Neutrophil (primary cell): ENCODE measurements around the gene SLC25A21.

Experiments used
- H3K27ac ChIP-seq: fragments of 200-600 bp; sonication (generic); 2 replicates; pipeline ENCODE4 v1.5.1; 2016; ENCODE audit warnings: mild to moderate bottlenecking, moderate library complexity
- H3K27me3 ChIP-seq: fragments of 200-600 bp; sonication (generic); 2 replicates; pipeline ENCODE4 v1.6.0; 2016; ENCODE audit warnings: mild to moderate bottlenecking
- H3K36me3 ChIP-seq: fragments of 200-600 bp; sonication (generic); 2 replicates; pipeline ENCODE4 v1.5.1; 2017
- H3K4me1 ChIP-seq, 2 experiments: fragments of 200-600 bp in 1 of 2; sonication (generic) in 1 of 2; 1 replicate in 1 of 2; 2 replicates in 1 of 2; pipeline versions ENCODE4 v1.5.1 to v1.6.1; 2013 to 2016; ENCODE audit warnings: low read depth in 1 of 2, low read length in 1 of 2, mild to moderate bottlenecking in 1 of 2, moderate library complexity in 1 of 2; ENCODE audit not compliant: control insufficient read depth in 1 of 2, insufficient read depth in 1 of 2
- H3K4me3 ChIP-seq, 2 experiments: fragments of 200-600 bp in 1 of 2; sonication (generic) in 1 of 2; 1 replicate in 1 of 2; 2 replicates in 1 of 2; pipeline ENCODE4 v1.5.1; 2013 to 2016; ENCODE audit warnings: low read depth in 1 of 2, low read length in 1 of 2, mild to moderate bottlenecking in 1 of 2, moderate library complexity in 1 of 2
- H3K9me3 ChIP-seq: fragments of 200-600 bp; sonication (generic); 2 replicates; pipeline ENCODE4 v1.5.1; 2016
- TF ChIP-seq, protein P1 (sequence below): fragments of 200-600 bp; sonication (generic); IDR thresholded peaks from 2 replicates; pipeline ENCODE4 v1.5.1; 2016; ENCODE audit warnings: antibody characterized with exemption

The SLC25A21 gene

DNA sequence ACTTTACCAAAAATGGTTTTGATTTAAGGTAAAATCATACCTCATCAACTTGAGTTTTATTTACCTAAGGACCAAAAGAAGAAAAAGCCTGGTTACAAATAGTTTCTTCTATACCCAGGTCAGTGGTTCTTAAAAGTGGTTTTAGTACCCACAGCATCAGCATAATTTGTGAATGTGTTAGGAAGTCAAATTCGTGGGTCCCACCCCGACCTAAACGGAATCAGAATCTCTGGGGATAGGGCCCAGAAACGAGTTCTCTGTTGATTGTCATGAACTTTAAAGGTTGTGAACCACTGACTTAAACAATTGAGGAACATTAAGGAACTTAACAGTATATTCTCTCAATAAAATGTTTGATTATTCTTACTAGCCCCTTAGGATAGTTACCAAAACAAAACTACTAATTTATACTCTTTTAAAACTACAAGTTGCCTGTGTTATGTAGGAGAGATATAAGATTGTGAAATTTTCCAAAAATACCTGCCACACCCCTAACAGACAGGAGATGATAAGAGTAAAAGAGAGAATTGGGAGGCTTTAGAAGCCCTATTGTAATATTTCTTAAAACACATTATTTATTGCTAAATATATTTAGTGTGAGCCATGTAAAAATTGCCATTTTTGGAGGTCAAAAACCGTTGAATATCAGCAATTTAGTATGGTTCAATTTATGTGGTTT, 669 bp upstream of the SLC25A21 start:
- no peak overlapping the region for H3K4me3 ChIP-seq
- H3K4me1 ChIP-seq, result no peaks in the 10 kb centered on the region
- H3K36me3 ChIP-seq, result no peaks in the 10 kb centered on the region
- no peaks in the 10 kb centered on the region for H3K9me3 ChIP-seq
- H3K27ac ChIP-seq, result no peak overlapping the region
- peaks cover 50% of the 10 kb centered on the region for H3K27me3 ChIP-seq
- TF ChIP-seq, protein P1, sequence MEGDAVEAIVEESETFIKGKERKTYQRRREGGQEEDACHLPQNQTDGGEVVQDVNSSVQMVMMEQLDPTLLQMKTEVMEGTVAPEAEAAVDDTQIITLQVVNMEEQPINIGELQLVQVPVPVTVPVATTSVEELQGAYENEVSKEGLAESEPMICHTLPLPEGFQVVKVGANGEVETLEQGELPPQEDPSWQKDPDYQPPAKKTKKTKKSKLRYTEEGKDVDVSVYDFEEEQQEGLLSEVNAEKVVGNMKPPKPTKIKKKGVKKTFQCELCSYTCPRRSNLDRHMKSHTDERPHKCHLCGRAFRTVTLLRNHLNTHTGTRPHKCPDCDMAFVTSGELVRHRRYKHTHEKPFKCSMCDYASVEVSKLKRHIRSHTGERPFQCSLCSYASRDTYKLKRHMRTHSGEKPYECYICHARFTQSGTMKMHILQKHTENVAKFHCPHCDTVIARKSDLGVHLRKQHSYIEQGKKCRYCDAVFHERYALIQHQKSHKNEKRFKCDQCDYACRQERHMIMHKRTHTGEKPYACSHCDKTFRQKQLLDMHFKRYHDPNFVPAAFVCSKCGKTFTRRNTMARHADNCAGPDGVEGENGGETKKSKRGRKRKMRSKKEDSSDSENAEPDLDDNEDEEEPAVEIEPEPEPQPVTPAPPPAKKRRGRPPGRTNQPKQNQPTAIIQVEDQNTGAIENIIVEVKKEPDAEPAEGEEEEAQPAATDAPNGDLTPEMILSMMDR, result no peak

GRCh38 chr14:37171678-37172023, 755 bp downstream of the SLC25A21 start:
- Histone ChIP-seq H3K27me3 (peaks cover 50% of the 10 kb centered on the region), H3K9me3 (no peaks in the 10 kb centered on the region), H3K4me1 (no peaks in the 10 kb centered on the region), H3K4me3 (no peak overlapping the region), H3K36me3 (no peaks in the 10 kb centered on the region), H3K27ac (no peak overlapping the region)
- TF ChIP-seq, protein P1, result no peak

DNA sequence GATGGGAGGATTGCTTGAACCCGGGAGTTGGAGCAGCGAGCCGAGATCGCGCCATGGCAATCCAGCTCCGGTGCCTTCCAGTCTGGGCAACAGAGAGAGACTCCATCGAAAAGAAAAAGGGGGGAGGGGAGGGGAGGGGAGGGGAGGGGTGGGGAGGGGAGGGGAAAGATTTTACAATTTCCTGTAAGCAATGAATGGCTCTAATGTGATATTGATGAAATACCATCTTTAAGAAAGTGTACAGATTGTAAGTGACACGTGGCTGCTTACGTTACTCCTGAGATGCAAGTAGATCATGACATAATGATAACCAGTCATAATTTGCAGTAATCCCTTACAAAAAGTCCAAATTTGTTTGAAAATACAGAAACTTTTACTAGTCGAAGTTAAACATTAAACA, 1.4 kb downstream of the SLC25A21 start:
- Histone ChIP-seq H3K4me3 (no peak overlapping the region), H3K36me3 (no peaks in the 10 kb centered on the region), H3K4me1 (no peaks in the 10 kb centered on the region), H3K27me3 (peaks cover 50% of the 10 kb centered on the region), H3K9me3 (no peaks in the 10 kb centered on the region), H3K27ac (no peak overlapping the region)
- TF ChIP-seq, protein P1, result no peak

DNA sequence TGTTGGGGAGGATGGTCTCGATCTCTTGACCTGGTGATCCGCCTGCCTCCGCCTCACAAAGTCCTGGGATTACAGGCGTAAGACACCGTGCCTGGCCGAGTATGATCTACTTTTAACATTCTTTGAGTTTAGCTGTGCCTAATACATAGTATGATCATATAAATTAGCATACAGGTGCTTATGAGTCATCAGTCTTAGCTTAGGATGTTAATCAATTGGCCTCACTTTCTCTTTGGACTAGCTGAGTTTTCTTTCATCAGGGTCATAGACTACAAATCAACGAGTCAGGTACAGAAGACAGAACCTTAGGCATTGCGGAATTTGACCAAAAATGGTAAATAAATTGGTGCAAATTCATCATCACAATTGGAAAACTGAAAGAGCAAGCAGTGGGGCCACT, 2.2 kb downstream of the SLC25A21 start:
- TF ChIP-seq, protein P1, result no peak
- H3K9me3 ChIP-seq, result no peaks in the 10 kb centered on the region
- H3K27ac ChIP-seq, result no peak overlapping the region
- H3K4me3 ChIP-seq, result no peak overlapping the region
- H3K4me1 ChIP-seq, result no peaks in the 10 kb centered on the region
- no peaks in the 10 kb centered on the region for H3K36me3 ChIP-seq
- H3K27me3 ChIP-seq, result peaks cover 50% of the 10 kb centered on the region

DNA sequence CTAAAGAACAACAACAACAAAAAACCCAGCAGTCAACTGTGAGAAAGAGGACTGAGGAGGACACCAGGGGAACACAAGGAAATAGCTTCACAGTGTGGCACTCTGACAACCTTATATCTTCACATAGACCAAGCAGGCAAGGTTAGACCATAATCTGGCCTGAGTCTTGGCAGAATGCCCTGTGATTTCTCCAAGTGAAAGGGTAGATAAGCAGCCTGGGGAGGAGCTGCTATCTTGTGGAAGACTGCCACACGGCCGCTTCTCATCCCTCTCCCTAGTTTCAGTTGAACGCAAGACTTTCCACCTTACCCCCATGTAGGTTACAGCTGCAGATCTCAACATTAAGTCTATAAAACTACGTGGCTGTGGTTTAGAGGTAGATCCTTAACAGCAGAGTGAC, 3.7 kb downstream of the SLC25A21 start:
- no peak overlapping the region for H3K4me3 ChIP-seq
- TF ChIP-seq, protein P1, result no peak
- H3K27ac ChIP-seq, result no peak overlapping the region
- H3K27me3 ChIP-seq, result peaks cover 38% of the 10 kb centered on the region
- no peaks in the 10 kb centered on the region for H3K4me1 ChIP-seq
- H3K9me3 ChIP-seq, result no peaks in the 10 kb centered on the region
- H3K36me3 ChIP-seq, result no peaks in the 10 kb centered on the region
